Lung (tissue), 12 donors: ENCODE results near the gene FNBP1L. TPM values are rescaled to one million over a fixed set of nuclear protein-coding genes. Genes with fewer than 3 reads are reported as not detected.
"Not testable (repeated sequence)": the region's sequence is repeated elsewhere in the genome, so short reads cannot be mapped to it uniquely, and the experiment has no call there.

ENCODE experiments used
- ATAC-seq: fragments of 200-7000 bp; cut with Tn5 transposase; one replicate; pipeline ENCODE4 v1.9.1; 2020; ENCODE audit warnings: moderate number of reproducible peaks; ENCODE audit not compliant: insufficient read depth, low FRiP score
- DNase-seq, 3 donors: peaks; one replicate each; pipeline ENCODE4 v3.0.0-alpha.2; 2013 to 2017
- H3K27ac ChIP-seq, 2 donors: one replicate each; pipeline ENCODE4 v1.5.1; 2013; ENCODE audit warnings: mild to moderate bottlenecking in 2 of 2, moderate library complexity in 2 of 2, control low read depth in 1 of 2, inconsistent platforms in 1 of 2, low read depth in 1 of 2, low read length in 1 of 2
- H3K27me3 ChIP-seq, 3 donors: one replicate each; pipeline ENCODE4 v1.5.1; 2013; ENCODE audit warnings: low read length in 2 of 3; ENCODE audit not compliant: control insufficient read depth in 3 of 3, insufficient read depth in 3 of 3
- H3K36me3 ChIP-seq, 4 donors: one replicate each; pipeline ENCODE4 v1.5.1; 2013; ENCODE audit warnings: low read length in 4 of 4, mild to moderate bottlenecking in 1 of 4, moderate library complexity in 1 of 4; ENCODE audit not compliant: control insufficient read depth in 4 of 4, insufficient read depth in 4 of 4
- H3K4me1 ChIP-seq, 5 donors: one replicate each; pipeline ENCODE4 v1.5.1; 2013; ENCODE audit warnings: low read length in 5 of 5, mild to moderate bottlenecking in 2 of 5, moderate library complexity in 1 of 5; ENCODE audit not compliant: control insufficient read depth in 5 of 5, insufficient read depth in 5 of 5
- H3K4me3 ChIP-seq: one replicate; pipeline ENCODE4 v1.5.1; 2013; ENCODE audit warnings: mild to moderate bottlenecking, control low read depth, moderate library complexity
- H3K9ac ChIP-seq, 2 donors: one replicate each; pipeline ENCODE4 v1.5.1; 2013; ENCODE audit warnings: low read length in 2 of 2, control low read depth in 1 of 2; ENCODE audit not compliant: insufficient read depth in 1 of 2
- H3K9me3 ChIP-seq, 4 donors: one replicate each; pipeline ENCODE4 v1.5.1; 2013; ENCODE audit warnings: low read length in 3 of 4, mild to moderate bottlenecking in 1 of 4, moderate library complexity in 1 of 4; ENCODE audit not compliant: control insufficient read depth in 4 of 4, insufficient read depth in 3 of 4
- WGBS, 2 donors: extraction: QIAGEN DNeasy Blood & Tissue Kit; methylation state at CpG; one replicate each; pipeline ENCODE4 v1.1.7; 2013; 5-methylcytosine and 5-hydroxymethylcytosine counted together
- polyA plus RNA-seq, 2 donors: library from polyadenylated mRNA; stranded (reverse); fragments of 200-250 nt; gene quantifications; one replicate each; pipeline ENCODE4 v1.2.1, GENCODE V29; 2013
- total RNA-seq, 2 donors: library from RNA; depleted of rRNA in 1 of 2; stranded (reverse); fragments of >200 nt in 1 of 2; gene quantifications; one replicate each; pipeline ENCODE4 v1.2.1, GENCODE V29; 2014 to 2021
- TF ChIP-seq, protein P1 (sequence below): IDR thresholded peaks from 2 replicates; pipeline ENCODE4 v1.5.1; 2012; ENCODE audit warnings: mild to moderate bottlenecking; ENCODE audit errors: control extremely low read depth, extremely low read depth
- donor health status: control.
- donor health status: control.
- donor health status: Bipolar disorder and iron deficiency.
- donor health status: healthy.
- donor health status: DM: yes; HTN: yes; CAD: no.

The FNBP1L gene
- total and polyA plus RNA-seq, 4 donors: 15.1 to 119 (median 26.3) TPM

DNA sequence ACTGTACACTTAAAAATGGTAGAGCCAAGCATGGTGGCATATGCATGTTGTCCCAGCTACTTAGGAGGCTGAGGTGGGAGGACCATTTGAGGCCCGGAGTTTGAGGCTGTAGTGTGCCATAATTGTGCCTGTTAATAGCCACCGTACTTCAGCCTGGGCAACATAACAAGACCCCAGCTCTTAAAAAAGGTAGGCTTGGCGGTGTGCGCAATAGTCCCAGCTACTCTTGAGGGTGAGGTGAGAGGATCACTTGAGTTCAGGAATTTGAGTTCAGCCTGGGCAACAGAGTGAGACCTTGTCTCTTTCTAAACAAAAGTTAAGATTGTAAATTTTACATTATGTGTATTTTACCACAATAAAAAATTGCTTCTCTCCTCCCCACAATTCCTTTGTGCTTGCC, 19.7 kb downstream of the FNBP1L start:
- Histone ChIP-seq H3K4me1 (peaks cover 0 to 8% (median 0%) of the 10 kb centered on the region in 5 donors), H3K27ac (no peak overlapping the region), H3K27me3 (no peaks in the 10 kb centered on the region), H3K36me3 (no peaks in the 10 kb centered on the region), H3K9me3 (no peaks in the 10 kb centered on the region), H3K9ac (no peak overlapping the region), H3K4me3 (no peak overlapping the region)
- WGBS, 2 donors: 79 to 95% methylated on average over 4 of the region's 4 CpGs
- TF ChIP-seq, protein P1, sequence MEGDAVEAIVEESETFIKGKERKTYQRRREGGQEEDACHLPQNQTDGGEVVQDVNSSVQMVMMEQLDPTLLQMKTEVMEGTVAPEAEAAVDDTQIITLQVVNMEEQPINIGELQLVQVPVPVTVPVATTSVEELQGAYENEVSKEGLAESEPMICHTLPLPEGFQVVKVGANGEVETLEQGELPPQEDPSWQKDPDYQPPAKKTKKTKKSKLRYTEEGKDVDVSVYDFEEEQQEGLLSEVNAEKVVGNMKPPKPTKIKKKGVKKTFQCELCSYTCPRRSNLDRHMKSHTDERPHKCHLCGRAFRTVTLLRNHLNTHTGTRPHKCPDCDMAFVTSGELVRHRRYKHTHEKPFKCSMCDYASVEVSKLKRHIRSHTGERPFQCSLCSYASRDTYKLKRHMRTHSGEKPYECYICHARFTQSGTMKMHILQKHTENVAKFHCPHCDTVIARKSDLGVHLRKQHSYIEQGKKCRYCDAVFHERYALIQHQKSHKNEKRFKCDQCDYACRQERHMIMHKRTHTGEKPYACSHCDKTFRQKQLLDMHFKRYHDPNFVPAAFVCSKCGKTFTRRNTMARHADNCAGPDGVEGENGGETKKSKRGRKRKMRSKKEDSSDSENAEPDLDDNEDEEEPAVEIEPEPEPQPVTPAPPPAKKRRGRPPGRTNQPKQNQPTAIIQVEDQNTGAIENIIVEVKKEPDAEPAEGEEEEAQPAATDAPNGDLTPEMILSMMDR: no peak
- ATAC-seq (no peak), DNase-seq (no peak)

DNA sequence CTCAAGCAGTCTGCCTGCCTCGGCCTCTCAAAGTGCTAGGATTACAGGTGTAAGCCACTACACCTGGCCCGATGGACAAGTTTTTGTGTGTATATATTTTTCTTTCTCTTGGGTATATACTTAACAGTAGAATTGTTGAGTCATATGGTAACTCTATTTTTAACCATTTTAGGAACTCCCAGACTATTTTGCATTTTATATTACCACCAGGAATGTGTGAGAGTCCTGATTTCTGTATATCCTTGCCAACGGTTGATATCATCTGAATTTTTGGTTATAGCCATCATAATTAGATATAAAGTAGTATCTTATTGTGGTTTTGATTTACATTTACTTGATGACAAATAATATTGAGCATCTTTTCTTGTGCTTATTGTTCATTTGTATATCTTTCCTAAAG, 20.7 kb downstream of the FNBP1L start:
- Histone ChIP-seq H3K9me3 (no peaks in the 10 kb centered on the region), H3K27me3 (no peaks in the 10 kb centered on the region), H3K36me3 (no peaks in the 10 kb centered on the region), H3K4me1 (peaks cover 0 to 8% (median 0%) of the 10 kb centered on the region in 5 donors), H3K9ac (no peak overlapping the region), H3K4me3 (no peak overlapping the region), H3K27ac (no peak overlapping the region)
- ATAC-seq: no peak
- no peak for DNase-seq
- TF ChIP-seq, protein P1: no peak
- 82 to 83% methylated on average over 3 of the region's 3 CpGs for WGBS, 2 donors

DNA sequence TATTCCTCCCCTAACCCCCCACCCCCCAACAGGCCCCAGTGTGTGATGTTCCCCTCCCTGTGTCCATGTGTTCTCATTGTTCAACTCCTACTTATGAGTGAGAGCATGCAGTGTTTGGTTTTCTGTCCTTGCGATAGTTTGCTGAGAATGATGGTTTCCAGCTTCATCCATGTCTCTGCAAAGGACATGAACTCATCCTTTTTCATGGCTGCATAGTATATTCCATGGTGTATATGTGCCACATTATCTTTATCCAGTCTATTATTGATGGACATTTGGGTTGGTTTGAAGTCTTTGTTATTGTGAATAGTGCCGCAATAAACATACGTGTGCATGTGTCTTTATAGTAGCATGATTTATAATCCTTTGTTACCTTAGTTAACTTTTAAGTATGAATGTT, 21.3 kb downstream of the FNBP1L start:
- not testable (repeated sequence) for ATAC-seq, H3K27ac ChIP-seq, H3K36me3 ChIP-seq, DNase-seq, H3K9me3 ChIP-seq, H3K9ac ChIP-seq, H3K4me3 ChIP-seq, H3K27me3 ChIP-seq, H3K4me1 ChIP-seq
- 98 to 99% methylated on average over 3 of the region's 3 CpGs for WGBS, 2 donors

DNA sequence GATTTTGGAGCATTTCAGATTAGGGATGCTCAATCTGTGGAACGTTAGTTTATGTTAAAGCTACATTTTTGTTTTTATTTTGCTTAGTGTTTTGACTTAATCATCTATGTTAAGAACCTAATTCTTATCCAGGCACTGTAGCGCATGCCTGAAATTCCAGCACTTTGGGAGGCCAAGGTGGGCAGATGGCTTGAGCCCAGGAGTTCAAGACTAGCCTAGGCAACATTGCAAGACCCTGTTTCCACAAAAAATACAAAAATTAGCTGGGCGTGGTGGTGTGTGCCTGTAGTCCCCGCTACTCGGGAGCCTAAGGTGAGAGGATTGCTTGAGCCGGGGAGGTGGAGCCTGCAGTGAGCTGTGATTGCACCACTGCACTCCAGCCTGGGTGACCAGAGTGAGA, 23.4 kb downstream of the FNBP1L start:
- TF ChIP-seq, protein P1: no peak
- no peaks in the 10 kb centered on the region for H3K9me3 ChIP-seq
- peaks cover 0 to 8% (median 5%) of the 10 kb centered on the region in 5 donors for H3K4me1 ChIP-seq
- H3K9ac ChIP-seq: no peak overlapping the region
- H3K27me3 ChIP-seq: no peaks in the 10 kb centered on the region
- ATAC-seq (no peak), DNase-seq (no peak)
- no peak overlapping the region for H3K4me3 ChIP-seq
- H3K36me3 ChIP-seq: no peaks in the 10 kb centered on the region
- no peak overlapping the region for H3K27ac ChIP-seq
- 85 to 91% methylated on average over 6 of the region's 6 CpGs for WGBS, 2 donors
